Gastrocnemius medialis (tissue), 4 donors: ENCODE results near the gene NFIC. TPM values are rescaled to one million over a fixed set of nuclear protein-coding genes. Genes with fewer than 3 reads are reported as not detected.

ENCODE experiments used
- ATAC-seq, 2 donors: fragments of 150-250 bp; one replicate each; pipeline ENCODE4 v1.9.1; 2016
- DNase-seq, 2 donors: peaks; one replicate each; pipeline ENCODE4 v3.0.0-alpha.2; 2019
- H3K27ac ChIP-seq, 4 donors: fragments of 200-600 bp; sonication (generic); 1 replicate in 1 of 4; 2 replicates in 3 of 4; pipeline ENCODE4 v1.5.1; 2016 to 2018; ENCODE audit warnings: mild to moderate bottlenecking in 2 of 4, moderate library complexity in 1 of 4
- H3K27me3 ChIP-seq, 3 donors: fragments of 200-600 bp; sonication (generic) in 2 of 3; 1 replicate in 1 of 3; 2 replicates in 2 of 3; pipeline versions ENCODE4 v1.5.1 to v1.6.0; 2016 to 2019; ENCODE audit warnings: mild to moderate bottlenecking in 1 of 3, moderate library complexity in 1 of 3
- H3K36me3 ChIP-seq, 2 donors: fragments of 200-600 bp; sonication (generic) in 1 of 2; one replicate each; pipeline ENCODE4 v1.5.1; 2017 to 2018
- H3K4me1 ChIP-seq, 2 donors: fragments of 200-600 bp; sonication (generic) in 1 of 2; one replicate each; pipeline ENCODE4 v1.5.1; 2016 to 2017; ENCODE audit warnings: mild to moderate bottlenecking in 2 of 2
- H3K4me3 ChIP-seq, 4 donors: fragments of 200-600 bp; sonication (generic) in 3 of 4; 1 replicate in 1 of 4; 2 replicates in 3 of 4; pipeline ENCODE4 v1.5.1; 2016 to 2019; ENCODE audit warnings: mild to moderate bottlenecking in 2 of 4
- H3K9me3 ChIP-seq, 3 donors: fragments of 200-600 bp; sonication (generic) in 2 of 3; 1 replicate in 1 of 3; 2 replicates in 2 of 3; pipeline ENCODE4 v1.5.1; 2016 to 2019
- CTCF ChIP-seq, 5 experiments: fragments of 450-650 bp in 3 of 5; fragments of 200-600 bp in 2 of 5; sonication (generic) in 2 of 5; IDR thresholded peaks in 4 of 5; conservative IDR thresholded peaks in 1 of 5; 1 replicate in 4 of 5; 2 replicates in 1 of 5; pipeline ENCODE4 v1.5.1; 2016 to 2019; ENCODE audit warnings: antibody characterized with exemption in 5 of 5, mild to moderate bottlenecking in 3 of 5, moderate library complexity in 3 of 5
- POLR2A ChIP-seq, 2 donors: fragments of 450-650 bp; IDR thresholded peaks; one replicate each; pipeline ENCODE4 v1.6.1; 2017; ENCODE audit warnings: antibody characterized with exemption in 2 of 2, mild to moderate bottlenecking in 2 of 2, moderate library complexity in 2 of 2
- in situ Hi-C, 4 donors: fragments of 200-750 bp; cut with MboI; loops; one replicate each; pipeline versions ENCODE4 v1.15.0 to v1.8.0; 2017; ENCODE audit warnings: low sequenced_read_pairs in 4 of 4
- intact Hi-C: fragments of 100-400 bp; cut with DNase I; formaldehyde crosslinking; loops from one replicate; pipeline ENCODE4 v1.15.1; 2023; ENCODE audit warnings: low total_unique reads
- total RNA-seq, 4 donors: library from RNA; depleted of rRNA; stranded (reverse); fragments of >200 nt; gene quantifications; one replicate each; pipeline versions ENCODE4 v1.1.0 to v1.2.3, GENCODE V29; 2016

NFIC gene
- total RNA-seq, 4 donors from 2014 or later: 90.2 to 403 (median 348) TPM

DNA sequence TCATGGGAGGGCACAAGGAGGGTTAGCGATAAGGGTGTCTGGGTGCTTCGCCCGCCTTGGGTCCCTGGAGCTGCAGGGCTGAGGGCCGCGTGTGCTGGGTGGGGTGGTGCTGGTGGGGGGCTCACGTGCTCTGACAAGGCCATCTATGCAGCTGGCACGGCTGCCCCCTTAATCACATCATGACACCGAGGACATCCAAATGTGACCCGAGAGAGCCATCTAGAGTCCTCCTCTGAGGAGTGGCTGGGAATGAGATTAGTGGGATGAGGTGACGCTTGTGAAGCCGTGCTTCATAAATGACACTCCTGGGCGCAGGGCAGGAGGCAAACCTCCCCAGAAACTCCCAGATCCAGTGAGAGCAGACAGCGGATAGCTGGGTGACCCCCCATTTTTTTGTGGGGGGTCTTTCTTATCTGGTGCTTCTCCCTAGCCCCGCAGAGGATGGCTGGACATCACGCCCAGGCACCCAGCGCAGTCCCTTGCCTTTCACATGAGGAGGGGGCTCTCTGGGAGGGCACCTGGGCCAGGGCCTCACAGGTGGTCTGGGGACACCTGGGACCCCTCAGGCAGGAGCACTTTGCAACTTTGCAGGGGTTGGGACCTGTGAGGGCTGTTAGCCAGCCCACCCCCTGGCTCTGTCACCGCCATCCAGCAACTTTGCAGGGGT lies 146.3 kb downstream of the NFIC start:
- no peak overlapping the region for H3K27ac ChIP-seq
- intact Hi-C loops: no loop called here
- TF ChIP-seq POLR2A (IDR thresholded peaks at IDR 0.05) (no peak), CTCF (IDR thresholded peaks at IDR 0.05 in 4 of 5, conservative IDR thresholded peaks at IDR 0.05 in 1 of 5) (no peak)
- ATAC-seq: no peak
- no peaks in the 10 kb centered on the region for H3K27me3 ChIP-seq
- no peaks in the 10 kb centered on the region for H3K36me3 ChIP-seq
- no peaks in the 10 kb centered on the region for H3K9me3 ChIP-seq
- H3K4me1 ChIP-seq: peaks cover 10 to 34% of the 10 kb centered on the region in 2 donors
- H3K4me3 ChIP-seq: no peak overlapping the region
- DNase-seq: no peak
- in situ Hi-C loops: no loop called here

- in situ Hi-C loops: no loop called here
- Histone ChIP-seq H3K4me1 (peaks cover 10 to 28% of the 10 kb centered on the region in 2 donors), H3K4me3 (no peak overlapping the region), H3K27ac (no peak overlapping the region), H3K27me3 (no peaks in the 10 kb centered on the region), H3K36me3 (no peaks in the 10 kb centered on the region), H3K9me3 (no peaks in the 10 kb centered on the region)
- intact Hi-C loops: no loop called here
- ATAC-seq (no peak), DNase-seq (peak in 1 of 2 donors; percentile 25)
- no peak for TF ChIP-seq CTCF (IDR thresholded peaks at IDR 0.05 in 4 of 5, conservative IDR thresholded peaks at IDR 0.05 in 1 of 5)
- TF ChIP-seq POLR2A (IDR thresholded peaks at IDR 0.05): no peak
These were observed 147.1 kb downstream of the NFIC start for GRCh38 chr19:3513229-3514140.

DNA sequence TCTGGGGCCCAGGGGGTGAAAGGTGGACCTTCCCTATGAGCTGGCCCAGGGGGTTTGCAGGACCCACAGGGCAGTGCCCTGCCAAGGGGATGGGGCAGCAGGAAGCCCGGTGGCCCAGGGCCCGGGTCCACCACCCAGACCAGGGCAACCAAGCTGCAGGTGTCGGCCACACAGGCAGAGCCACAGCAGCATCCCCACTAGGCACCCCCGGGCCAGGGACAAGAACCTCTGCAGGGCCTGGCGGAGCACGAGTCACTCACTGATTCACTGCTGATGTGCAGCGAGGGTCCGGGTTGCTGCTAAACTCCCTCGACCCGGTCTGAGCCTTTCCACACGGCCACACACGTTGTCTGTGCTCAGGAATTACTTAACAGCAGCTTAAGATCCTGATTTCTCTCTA lies 148.5 kb downstream of the NFIC start:
- H3K27ac ChIP-seq: no peak overlapping the region
- DNase-seq: no peak
- H3K9me3 ChIP-seq: no peaks in the 10 kb centered on the region
- H3K4me3 ChIP-seq: no peak overlapping the region
- no peaks in the 10 kb centered on the region for H3K36me3 ChIP-seq
- ATAC-seq: no peak
- intact Hi-C loops: no loop called here
- H3K27me3 ChIP-seq: no peaks in the 10 kb centered on the region
- peaks cover 10 to 23% of the 10 kb centered on the region in 2 donors for H3K4me1 ChIP-seq
- in situ Hi-C loops: no loop called here
- TF ChIP-seq CTCF (IDR thresholded peaks at IDR 0.05 in 4 of 5, conservative IDR thresholded peaks at IDR 0.05 in 1 of 5) (no peak), POLR2A (IDR thresholded peaks at IDR 0.05) (no peak)

GRCh38 chr19:3515891-3516422 lies 149.6 kb downstream of the NFIC start:
- Histone ChIP-seq H3K4me1 (peaks cover 10 to 23% of the 10 kb centered on the region in 2 donors), H3K27ac (peak overlapping the region in 2 of 4 donors; percentile 47 to 52)

DNA sequence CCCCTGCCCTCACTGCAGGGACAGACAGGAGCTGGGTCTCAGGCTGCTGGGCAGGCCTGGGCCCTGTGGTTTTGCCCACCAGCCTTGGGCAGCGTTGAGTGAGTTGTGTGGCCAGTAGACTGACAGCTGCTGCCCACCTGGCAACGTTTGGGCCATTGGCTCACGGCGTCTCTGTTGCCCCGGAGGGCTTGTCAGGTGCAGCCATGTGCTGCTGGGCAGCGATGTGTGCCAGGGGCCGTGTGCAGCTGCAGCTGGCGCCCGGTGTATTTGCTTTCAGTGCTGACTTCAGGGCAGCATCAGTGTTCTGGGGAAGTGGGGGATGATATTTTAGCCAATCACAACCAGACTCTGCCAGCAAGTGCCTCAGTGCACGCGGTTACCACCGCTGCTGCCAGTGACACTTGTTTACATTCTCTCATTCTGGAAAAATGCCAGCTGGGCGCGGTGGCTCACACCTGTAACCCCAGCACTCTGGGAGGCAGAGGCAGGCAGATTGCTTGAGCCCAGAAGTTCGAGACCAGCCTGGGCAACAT lies 150.4 kb downstream of the NFIC start:
- Histone ChIP-seq H3K27ac (peak overlapping the region; percentile 16 to 52 (median 42)), H3K36me3 (no peaks in the 10 kb centered on the region), H3K27me3 (no peaks in the 10 kb centered on the region), H3K4me3 (no peak overlapping the region), H3K9me3 (no peaks in the 10 kb centered on the region), H3K4me1 (peaks cover 10 to 15% of the 10 kb centered on the region in 2 donors)
- in situ Hi-C loops (no loop called here), intact Hi-C loops (no loop called here)
- TF ChIP-seq CTCF (IDR thresholded peaks at IDR 0.05 in 4 of 5, conservative IDR thresholded peaks at IDR 0.05 in 1 of 5): no peak
- no peak for TF ChIP-seq POLR2A (IDR thresholded peaks at IDR 0.05)
- DNase-seq: peak; percentile 16 to 71
- peak; percentile 55 to 75 for ATAC-seq

More at GRCh38 chr19:3515891-3516422, 149.6 kb downstream of the NFIC start:
- no peaks in the 10 kb centered on the region for H3K9me3 ChIP-seq
- in situ Hi-C loops (no loop called here), intact Hi-C loops (no loop called here)
- DNase-seq (no peak), ATAC-seq (no peak)
- TF ChIP-seq POLR2A (IDR thresholded peaks at IDR 0.05): no peak
- H3K4me3 ChIP-seq: no peak overlapping the region
- no peaks in the 10 kb centered on the region for H3K27me3 ChIP-seq
- H3K36me3 ChIP-seq: no peaks in the 10 kb centered on the region
